ENCODE data around the gene XXYLT1. TPM values are rescaled to one million over a fixed set of nuclear protein-coding genes. Genes with fewer than 3 reads are reported as not detected.
"Not testable (repeated sequence)": the region's sequence is repeated elsewhere in the genome, so short reads cannot be mapped to it uniquely, and the experiment has no call there.

XXYLT1 gene
- total RNA-seq, 1 donor from 2014 or later: 14.5 TPM

GRCh38 chr3:195040094-195040493 lies 230.9 kb downstream of the XXYLT1 start:
- no peak for DNase-seq (ENCODE audit: extremely low spot score in 2 of 2)
- no peak overlapping the region for H3K27ac ChIP-seq
- no peaks in the 10 kb centered on the region for H3K27me3 ChIP-seq
- H3K36me3 ChIP-seq: no peaks in the 10 kb centered on the region
- no peaks in the 10 kb centered on the region for H3K4me1 ChIP-seq
- TF ChIP-seq CTCF (IDR thresholded peaks at IDR 0.05) (no peak), POLR2A (IDR thresholded peaks at IDR 0.05) (no peak), POLR2AphosphoS5 (IDR thresholded peaks at IDR 0.05; ENCODE audit: insufficient read depth in 1 of 2, low read depth in 1 of 2) (no peak)
- no peak overlapping the region for H3K4me3 ChIP-seq
- no peaks in the 10 kb centered on the region for H3K9me3 ChIP-seq
- intact Hi-C loops (cut with DNase I): no loop called here

- no peak for DNase-seq (ENCODE audit: extremely low spot score in 2 of 2)
- no peak for TF ChIP-seq CTCF (IDR thresholded peaks at IDR 0.05)
- TF ChIP-seq POLR2A (IDR thresholded peaks at IDR 0.05): no peak
- no peak for TF ChIP-seq POLR2AphosphoS5 (IDR thresholded peaks at IDR 0.05; ENCODE audit: insufficient read depth in 1 of 2, low read depth in 1 of 2)
Measured at GRCh38 chr3:195039180-195039843, 231.6 kb downstream of the XXYLT1 start.

GRCh38 chr3:195038161-195038560 lies 232.8 kb downstream of the XXYLT1 start:
- Histone ChIP-seq H3K4me3 (no peak overlapping the region), H3K27ac (no peak overlapping the region), H3K4me1 (no peaks in the 10 kb centered on the region), H3K36me3 (no peaks in the 10 kb centered on the region), H3K9me3 (no peaks in the 10 kb centered on the region), H3K27me3 (no peaks in the 10 kb centered on the region)
- intact Hi-C loops (cut with DNase I): no loop called here
- no peak for TF ChIP-seq POLR2AphosphoS5 (IDR thresholded peaks at IDR 0.05; ENCODE audit: insufficient read depth in 1 of 2, low read depth in 1 of 2)
- no peak for TF ChIP-seq POLR2A (IDR thresholded peaks at IDR 0.05)
- no peak for TF ChIP-seq CTCF (IDR thresholded peaks at IDR 0.05)
- no peak for DNase-seq (ENCODE audit: extremely low spot score in 2 of 2)

More at GRCh38 chr3:195039180-195039843, 231.6 kb downstream of the XXYLT1 start:
- intact Hi-C loops (cut with DNase I): no loop called here
- no peaks in the 10 kb centered on the region for H3K36me3 ChIP-seq
- no peak overlapping the region for H3K4me3 ChIP-seq
- no peaks in the 10 kb centered on the region for H3K27me3 ChIP-seq
- no peaks in the 10 kb centered on the region for H3K9me3 ChIP-seq
- H3K27ac ChIP-seq: no peak overlapping the region
- no peaks in the 10 kb centered on the region for H3K4me1 ChIP-seq

- H3K36me3 ChIP-seq; H3K4me3 ChIP-seq; H3K27ac ChIP-seq; DNase-seq (ENCODE audit: extremely low spot score in 2 of 2); H3K4me1 ChIP-seq; intact Hi-C loops (cut with DNase I); H3K27me3 ChIP-seq; H3K9me3 ChIP-seq: not testable (repeated sequence)
Measured at GRCh38 chr3:195037586-195037985, 233.4 kb downstream of the XXYLT1 start.

- no peaks in the 10 kb centered on the region for H3K27me3 ChIP-seq
- no peak overlapping the region for H3K4me3 ChIP-seq
- DNase-seq (ENCODE audit: extremely low spot score in 2 of 2): no peak
- TF ChIP-seq POLR2A (IDR thresholded peaks at IDR 0.05): no peak
- TF ChIP-seq CTCF (IDR thresholded peaks at IDR 0.05): no peak
- no peak for TF ChIP-seq POLR2AphosphoS5 (IDR thresholded peaks at IDR 0.05; ENCODE audit: insufficient read depth in 1 of 2, low read depth in 1 of 2)
- peaks cover 4% of the 10 kb centered on the region for H3K4me1 ChIP-seq
- no peaks in the 10 kb centered on the region for H3K9me3 ChIP-seq
- intact Hi-C loops (cut with DNase I): no loop called here
- no peak overlapping the region for H3K27ac ChIP-seq
- no peaks in the 10 kb centered on the region for H3K36me3 ChIP-seq
Measured at GRCh38 chr3:195036974-195037373, 234.0 kb downstream of the XXYLT1 start.

Measured in vagina (tissue), 2 donors.